Activated CD4-positive, alpha-beta T cell treated with anti-CD3 and anti-CD28 coated beads, Interleukin-2, amount 50 U/mL, for 1 hour (primary cell): ENCODE results near the gene ARHGAP6.

Experiments used
- DNase-seq: peaks from one replicate; pipeline ENCODE4 v3.0.0-alpha.2; 2020

Gene ARHGAP6

GRCh38 chrX:11458170-11458569 is 207.6 kb downstream of the ARHGAP6 start:
- DNase-seq: no peak

GRCh38 chrX:11451151-11451550 is 214.6 kb downstream of the ARHGAP6 start:
- DNase-seq: no peak

GRCh38 chrX:11450354-11450753 is 215.4 kb downstream of the ARHGAP6 start:
- no peak for DNase-seq

GRCh38 chrX:11449613-11450012 is 216.1 kb downstream of the ARHGAP6 start:
- no peak for DNase-seq

- no peak for DNase-seq
Measured at GRCh38 chrX:11447418-11447817, 218.3 kb downstream of the ARHGAP6 start.

GRCh38 chrX:11446949-11447348 is 218.8 kb downstream of the ARHGAP6 start:
- DNase-seq: no peak

- no peak for DNase-seq
Measured at GRCh38 chrX:11446336-11446735, 219.4 kb downstream of the ARHGAP6 start.

- no peak for DNase-seq
Measured at GRCh38 chrX:11445540-11445939, 220.2 kb downstream of the ARHGAP6 start.

GRCh38 chrX:11444052-11444451 is 221.7 kb downstream of the ARHGAP6 start:
- no peak for DNase-seq

- DNase-seq: no peak
Measured at GRCh38 chrX:11439846-11440245, 225.9 kb downstream of the ARHGAP6 start.

- no peak for DNase-seq
Measured at GRCh38 chrX:11438767-11439166, 227.0 kb downstream of the ARHGAP6 start.

- DNase-seq: no peak
Measured at GRCh38 chrX:11438380-11438723, 227.4 kb downstream of the ARHGAP6 start.

GRCh38 chrX:11437642-11438379 is 227.9 kb downstream of the ARHGAP6 start:
- no peak for DNase-seq

GRCh38 chrX:11435568-11435967 is 230.2 kb downstream of the ARHGAP6 start:
- no peak for DNase-seq

- no peak for DNase-seq
Measured at GRCh38 chrX:11434607-11435006, 231.1 kb downstream of the ARHGAP6 start.

- DNase-seq: no peak
Measured at GRCh38 chrX:11431786-11432185, 233.9 kb downstream of the ARHGAP6 start.

GRCh38 chrX:11430271-11430670 is 235.4 kb downstream of the ARHGAP6 start:
- no peak for DNase-seq

GRCh38 chrX:11429538-11430085 is 236.1 kb downstream of the ARHGAP6 start:
- DNase-seq: no peak

GRCh38 chrX:11427453-11428071 is 238.2 kb downstream of the ARHGAP6 start:
- no peak for DNase-seq

- no peak for DNase-seq
Measured at GRCh38 chrX:11426712-11427452, 238.8 kb downstream of the ARHGAP6 start.

- DNase-seq: no peak
Measured at GRCh38 chrX:11424903-11425674, 240.6 kb downstream of the ARHGAP6 start.

- DNase-seq: no peak
Measured at GRCh38 chrX:11423949-11424348, 241.8 kb downstream of the ARHGAP6 start.

GRCh38 chrX:11423362-11423818 is 242.3 kb downstream of the ARHGAP6 start:
- no peak for DNase-seq
